Gastroesophageal sphincter (tissue), 4 donors: ENCODE data around the gene TTLL9. TPM values are rescaled to one million over a fixed set of nuclear protein-coding genes. Genes with fewer than 3 reads are reported as not detected.
"Not testable (repeated sequence)": the region's sequence is repeated elsewhere in the genome, so short reads cannot be mapped to it uniquely, and the experiment has no call there.

Experiments
- ATAC-seq: fragments of 150-250 bp; one replicate; pipeline ENCODE4 v1.9.1; 2016; ENCODE audit warnings: mild to moderate bottlenecking, moderate library complexity
- H3K27ac ChIP-seq, 4 donors: fragments of 200-600 bp; sonication (generic) in 3 of 4; 1 replicate in 3 of 4; 2 replicates in 1 of 4; pipeline ENCODE4 v1.5.1; 2016 to 2019
- H3K27me3 ChIP-seq: fragments of 200-600 bp; sonication (generic); one replicate; pipeline ENCODE4 v1.5.1; 2019
- H3K36me3 ChIP-seq, 2 donors: fragments of 200-600 bp; sonication (generic); one replicate each; pipeline ENCODE4 v1.5.1; 2019; ENCODE audit warnings: control low read depth in 1 of 2
- H3K4me1 ChIP-seq, 3 donors: fragments of 200-600 bp; sonication (generic); 1 replicate in 2 of 3; 2 replicates in 1 of 3; pipeline ENCODE4 v1.5.1; 2016 to 2019; ENCODE audit warnings: control low read depth in 2 of 3
- H3K4me3 ChIP-seq, 2 donors: fragments of 200-600 bp; sonication (generic); one replicate each; pipeline ENCODE4 v1.5.1; 2019; ENCODE audit warnings: mild to moderate bottlenecking in 1 of 2, moderate library complexity in 1 of 2
- H3K9me3 ChIP-seq, 3 donors: fragments of 200-600 bp; sonication (generic); one replicate each; pipeline ENCODE4 v1.5.1; 2017 to 2019; ENCODE audit warnings: control low read depth in 2 of 3
- EP300 ChIP-seq: sonication (generic); formaldehyde crosslinking; IDR thresholded peaks from one replicate; pipeline ENCODE4 v1.6.1; 2017; ENCODE audit warnings: antibody characterized with exemption, mild to moderate bottlenecking
- POLR2A ChIP-seq, 2 donors: fragments of 450-650 bp; IDR thresholded peaks; one replicate each; pipeline ENCODE4 v1.6.1; 2017; ENCODE audit warnings: antibody characterized with exemption in 2 of 2, mild to moderate bottlenecking in 2 of 2, moderate library complexity in 1 of 2
- POLR2AphosphoS5 ChIP-seq: sonication (generic); formaldehyde crosslinking; IDR thresholded peaks from one replicate; pipeline ENCODE4 v1.6.1; 2017; ENCODE audit warnings: antibody characterized with exemption
- WGBS, 2 donors: methylation state at CpG; one replicate each; pipeline ENCODE4 v1.1.5; 2018; ENCODE audit warnings: low coverage in 1 of 2; 5-methylcytosine and 5-hydroxymethylcytosine counted together
- total RNA-seq, 4 donors: library from RNA; depleted of rRNA; stranded (reverse); fragments of >200 nt; gene quantifications; one replicate each; pipeline ENCODE4 v1.1.0, GENCODE V29; 2016
- TF ChIP-seq, protein P1 (sequence below), 4 experiments: fragments of 200-600 bp in 2 of 4; fragments of 450-650 bp in 2 of 4; sonication (generic) in 1 of 4; IDR thresholded peaks; one replicate each; pipeline ENCODE4 v1.5.1; 2017 to 2019; ENCODE audit warnings: antibody characterized with exemption in 4 of 4, mild to moderate bottlenecking in 2 of 4, moderate library complexity in 2 of 4

Gene TTLL9
- total RNA-seq, 4 donors from 2014 or later: 0.47 TPM; not detected in 3

DNA sequence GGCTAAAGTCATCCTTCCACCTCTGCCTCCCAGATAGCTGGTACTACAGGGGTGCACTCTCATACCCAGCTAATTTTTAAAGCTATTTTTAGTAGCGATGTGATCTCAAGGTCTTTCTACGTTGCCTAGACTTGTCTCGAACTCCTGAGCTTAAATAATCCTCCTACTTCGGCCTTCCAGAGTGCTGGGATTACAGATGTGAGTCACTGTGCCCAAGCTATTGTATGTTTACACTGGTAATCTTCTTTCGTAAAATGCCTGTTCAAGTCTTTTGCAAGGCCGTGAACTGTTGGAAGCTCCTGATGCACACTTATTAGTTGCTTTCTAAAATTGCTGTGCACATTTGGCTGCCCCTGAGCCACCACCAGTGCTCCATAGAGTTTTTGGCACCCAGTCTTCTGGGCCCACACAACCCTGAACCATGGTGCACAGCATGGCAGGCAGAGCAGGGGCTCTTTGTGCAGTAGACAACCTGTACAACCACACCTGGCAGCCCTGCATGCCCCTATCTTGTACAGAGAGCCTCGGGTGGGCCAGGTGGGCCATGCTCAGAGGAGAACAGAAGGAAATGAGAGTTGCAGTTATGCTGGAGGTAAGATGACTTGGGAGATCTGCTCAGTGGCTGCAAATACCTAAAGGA, 48.2 kb downstream of the TTLL9 start:
- no peak overlapping the region for H3K4me3 ChIP-seq
- no peak for ATAC-seq
- no peaks in the 10 kb centered on the region for H3K9me3 ChIP-seq
- no peak for TF ChIP-seq POLR2AphosphoS5
- no peak for TF ChIP-seq POLR2A (IDR thresholded peaks at IDR 0.05)
- TF ChIP-seq EP300: no peak
- TF ChIP-seq, protein P1, sequence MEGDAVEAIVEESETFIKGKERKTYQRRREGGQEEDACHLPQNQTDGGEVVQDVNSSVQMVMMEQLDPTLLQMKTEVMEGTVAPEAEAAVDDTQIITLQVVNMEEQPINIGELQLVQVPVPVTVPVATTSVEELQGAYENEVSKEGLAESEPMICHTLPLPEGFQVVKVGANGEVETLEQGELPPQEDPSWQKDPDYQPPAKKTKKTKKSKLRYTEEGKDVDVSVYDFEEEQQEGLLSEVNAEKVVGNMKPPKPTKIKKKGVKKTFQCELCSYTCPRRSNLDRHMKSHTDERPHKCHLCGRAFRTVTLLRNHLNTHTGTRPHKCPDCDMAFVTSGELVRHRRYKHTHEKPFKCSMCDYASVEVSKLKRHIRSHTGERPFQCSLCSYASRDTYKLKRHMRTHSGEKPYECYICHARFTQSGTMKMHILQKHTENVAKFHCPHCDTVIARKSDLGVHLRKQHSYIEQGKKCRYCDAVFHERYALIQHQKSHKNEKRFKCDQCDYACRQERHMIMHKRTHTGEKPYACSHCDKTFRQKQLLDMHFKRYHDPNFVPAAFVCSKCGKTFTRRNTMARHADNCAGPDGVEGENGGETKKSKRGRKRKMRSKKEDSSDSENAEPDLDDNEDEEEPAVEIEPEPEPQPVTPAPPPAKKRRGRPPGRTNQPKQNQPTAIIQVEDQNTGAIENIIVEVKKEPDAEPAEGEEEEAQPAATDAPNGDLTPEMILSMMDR (IDR thresholded peaks at IDR 0.05): no peak
- H3K4me1 ChIP-seq: no peaks in the 10 kb centered on the region
- 70 to 86% methylated on average over 4 to 6 of the region's 7 CpGs for WGBS, 2 donors
- no peak overlapping the region for H3K27ac ChIP-seq
- H3K36me3 ChIP-seq: no peaks in the 10 kb centered on the region
- H3K27me3 ChIP-seq: peaks cover 35% of the 10 kb centered on the region

DNA sequence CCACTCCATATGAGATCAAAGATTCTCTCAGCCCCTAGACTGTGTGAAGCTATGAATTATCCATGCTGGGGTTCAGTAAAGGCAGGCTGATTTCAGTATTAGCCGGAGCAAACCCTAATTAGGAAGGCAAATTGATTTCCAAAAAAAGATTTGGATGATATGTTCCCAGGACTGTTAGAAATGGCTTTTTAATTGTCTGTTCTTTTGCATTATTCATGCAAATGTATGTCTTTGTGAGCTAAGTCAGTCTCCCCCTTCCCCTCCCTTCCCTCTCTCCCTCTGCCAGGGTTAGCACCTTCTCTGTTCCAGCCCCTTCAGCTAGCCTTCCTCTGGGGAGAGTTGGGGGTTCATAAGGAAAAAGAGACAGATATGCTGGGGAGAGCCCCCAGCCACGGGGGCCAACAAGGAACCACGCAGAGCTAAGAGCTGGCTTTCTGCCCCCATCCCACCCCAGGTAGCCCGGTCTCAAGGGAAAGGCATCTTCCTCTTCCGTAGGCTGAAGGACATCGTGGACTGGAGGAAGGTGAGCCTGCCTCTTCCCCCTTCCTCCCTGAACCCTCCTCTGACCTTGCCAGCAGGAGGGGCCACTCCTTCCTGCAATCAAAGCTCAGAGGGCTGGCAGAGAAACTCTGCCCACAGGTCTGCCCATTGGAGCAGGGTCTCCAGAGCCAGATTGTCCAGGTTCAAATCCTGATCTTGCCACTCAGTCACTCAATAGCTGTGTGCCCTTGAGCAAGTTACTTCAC, 49.1 kb downstream of the TTLL9 start:
- H3K27ac ChIP-seq: no peak overlapping the region
- H3K27me3 ChIP-seq: peaks cover 45% of the 10 kb centered on the region
- no peaks in the 10 kb centered on the region for H3K4me1 ChIP-seq
- H3K36me3 ChIP-seq: no peaks in the 10 kb centered on the region
- 32 to 33% methylated on average over 3 to 4 of the region's 6 CpGs for WGBS, 2 donors
- no peak overlapping the region for H3K4me3 ChIP-seq
- no peak for ATAC-seq
- TF ChIP-seq, protein P1 (IDR thresholded peaks at IDR 0.05): no peak
- TF ChIP-seq POLR2A (IDR thresholded peaks at IDR 0.05) (no peak), POLR2AphosphoS5 (no peak)
- no peaks in the 10 kb centered on the region for H3K9me3 ChIP-seq

DNA sequence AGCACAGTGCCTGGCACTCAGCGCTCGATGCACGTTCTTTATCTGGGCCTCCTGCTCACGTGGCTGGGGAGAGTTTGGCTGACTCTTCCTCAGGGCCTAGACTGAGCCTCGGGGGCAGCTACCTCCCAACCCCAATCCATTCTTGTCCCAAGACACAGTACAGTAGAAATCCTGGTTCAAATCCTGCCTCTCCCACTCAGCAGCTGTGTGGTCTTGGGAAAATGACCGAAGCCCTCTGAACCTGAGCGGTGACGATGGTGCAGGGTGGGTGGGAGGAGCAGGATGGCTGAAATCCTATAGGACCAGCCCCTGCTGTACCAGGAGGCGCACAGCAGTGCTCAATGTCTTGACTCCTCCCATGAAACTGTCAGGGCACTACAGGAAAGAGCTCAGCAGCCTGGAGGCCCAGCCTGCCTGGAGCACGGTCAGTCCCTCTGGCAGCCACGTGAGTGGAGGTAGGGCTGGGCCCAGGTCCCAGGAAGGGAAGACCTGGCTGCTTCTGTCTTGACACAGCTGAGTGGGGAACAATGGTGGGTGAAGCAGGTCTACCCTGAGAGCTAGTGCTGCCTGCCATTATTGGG, 49.9 kb downstream of the TTLL9 start:
- Histone ChIP-seq H3K27ac (no peak overlapping the region), H3K4me1 (no peaks in the 10 kb centered on the region), H3K27me3 (peaks cover 53% of the 10 kb centered on the region), H3K36me3 (no peaks in the 10 kb centered on the region), H3K4me3 (no peak overlapping the region), H3K9me3 (no peaks in the 10 kb centered on the region)
- no CpG with 5 or more reads among the region's 11 CpGs for WGBS, 2 donors
- TF ChIP-seq, protein P1 (IDR thresholded peaks at IDR 0.05): no peak
- no peak for TF ChIP-seq POLR2AphosphoS5
- no peak for TF ChIP-seq EP300
- no peak for TF ChIP-seq POLR2A (IDR thresholded peaks at IDR 0.05)
- no peak for ATAC-seq

DNA sequence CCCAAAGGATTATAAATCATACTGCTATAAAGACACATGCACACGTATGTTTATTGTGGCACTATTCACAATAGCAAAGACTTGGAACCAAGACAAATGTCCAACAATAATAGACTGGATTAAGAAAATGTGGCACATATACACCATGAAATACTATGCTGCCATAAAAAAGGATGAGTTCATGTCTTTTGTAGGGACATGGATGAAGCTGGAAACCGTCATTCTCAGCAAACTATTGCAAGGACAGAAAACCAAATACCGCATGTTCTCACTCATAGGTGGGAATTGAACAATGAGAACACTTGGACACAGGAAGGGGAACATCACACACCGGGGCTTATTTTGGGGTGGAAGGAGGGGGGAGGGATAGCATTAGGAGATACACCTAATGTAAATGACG, 51.0 kb downstream of the TTLL9 start:
- H3K9me3 ChIP-seq, H3K36me3 ChIP-seq, H3K4me3 ChIP-seq, H3K4me1 ChIP-seq, H3K27ac ChIP-seq, ATAC-seq: not testable (repeated sequence)
- peaks cover 62% of the 10 kb centered on the region for H3K27me3 ChIP-seq
- WGBS, 2 donors: 86 to 87% methylated on average over 5 of the region's 5 CpGs

DNA sequence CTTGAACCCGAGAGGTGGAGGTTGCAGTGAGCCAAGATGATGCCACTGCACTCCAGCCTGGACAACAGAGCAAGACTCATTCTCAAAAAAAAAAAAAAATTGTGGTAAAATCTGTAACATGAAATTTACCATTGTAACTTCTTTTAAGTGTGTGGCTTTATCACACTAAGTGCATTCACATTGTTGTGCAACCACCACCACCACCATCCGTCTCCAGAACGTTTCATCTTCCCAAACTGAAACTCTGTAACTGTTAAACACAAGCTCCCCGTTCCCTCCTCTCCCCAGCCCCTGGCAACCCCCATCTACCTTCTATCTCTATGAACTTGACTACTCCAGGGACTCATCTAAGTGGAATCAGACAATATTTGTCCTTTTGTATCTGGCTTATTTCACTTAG, 51.7 kb downstream of the TTLL9 start:
- ATAC-seq: no peak
- WGBS, 2 donors: 65 to 74% methylated on average over 4 of the region's 4 CpGs
- Histone ChIP-seq H3K27ac (no peak overlapping the region), H3K27me3 (peaks cover 69% of the 10 kb centered on the region), H3K4me3 (no peak overlapping the region), H3K4me1 (no peaks in the 10 kb centered on the region), H3K9me3 (no peaks in the 10 kb centered on the region), H3K36me3 (no peaks in the 10 kb centered on the region)
- TF ChIP-seq, protein P1 (IDR thresholded peaks at IDR 0.05): no peak
- no peak for TF ChIP-seq POLR2A (IDR thresholded peaks at IDR 0.05)
- no peak for TF ChIP-seq POLR2AphosphoS5
- no peak for TF ChIP-seq EP300
